H9 (cell line): ENCODE results near the gene AGGF1. TPM values are rescaled to one million over a fixed set of nuclear protein-coding genes. Genes with fewer than 3 reads are reported as not detected.

Source experiments
- DNase-seq: peaks from one replicate; pipeline ENCODE4 v3.0.0-alpha.2; 2017
- H2AFZ ChIP-seq: one replicate; pipeline ENCODE4 v1.6.1; 2013; ENCODE audit warnings: mild to moderate bottlenecking, low read length, control low read depth, moderate library complexity
- H2AK5ac ChIP-seq: 2 replicates; pipeline ENCODE4 v1.6.1; 2013; ENCODE audit warnings: low read length, control low read depth, mixed read lengths; ENCODE audit not compliant: insufficient read length
- H2BK120ac ChIP-seq: one replicate; pipeline ENCODE4 v1.6.1; 2013; ENCODE audit warnings: low read depth, mild to moderate bottlenecking, low read length, control low read depth, inconsistent platforms; ENCODE audit not compliant: poor library complexity, severe bottlenecking
- H2BK12ac ChIP-seq: 2 replicates; pipeline ENCODE4 v1.6.1; 2013; ENCODE audit warnings: low read length, control low read depth, mixed read lengths, low read depth; ENCODE audit not compliant: insufficient read length
- H2BK15ac ChIP-seq: 2 replicates; pipeline ENCODE4 v1.6.1; 2013; ENCODE audit warnings: low read depth, low read length, control low read depth
- H2BK20ac ChIP-seq: one replicate; pipeline ENCODE4 v1.6.1; 2013; ENCODE audit warnings: low read depth, mild to moderate bottlenecking, low read length, control low read depth, inconsistent platforms; ENCODE audit not compliant: poor library complexity, severe bottlenecking
- H2BK5ac ChIP-seq: 2 replicates; pipeline ENCODE4 v1.6.1; 2013; ENCODE audit warnings: low read length, control low read depth, mixed read lengths; ENCODE audit not compliant: insufficient read length
- H3K14ac ChIP-seq: 2 replicates; pipeline ENCODE4 v1.6.1; 2013; ENCODE audit warnings: low read length, control low read depth; ENCODE audit not compliant: insufficient read depth
- H3K18ac ChIP-seq: 2 replicates; pipeline ENCODE4 v1.6.1; 2013; ENCODE audit warnings: low read depth, mild to moderate bottlenecking, mixed read lengths, low read length, control low read depth; ENCODE audit not compliant: insufficient read length
- H3K23ac ChIP-seq: 2 replicates; pipeline ENCODE4 v1.6.1; 2013; ENCODE audit warnings: low read length, control low read depth, mixed read lengths, low read depth; ENCODE audit not compliant: insufficient read length
- H3K23me2 ChIP-seq: 2 replicates; pipeline ENCODE4 v1.6.1; 2013; ENCODE audit warnings: low read depth, mild to moderate bottlenecking, mixed read lengths, low read length, control low read depth; ENCODE audit not compliant: insufficient read length, poor library complexity, severe bottlenecking
- H3K27ac ChIP-seq: 2 replicates; pipeline ENCODE4 v1.5.1; 2013; ENCODE audit warnings: low read length, control low read depth, mixed read lengths, low read depth; ENCODE audit not compliant: insufficient read length
- H3K27me3 ChIP-seq: 2 replicates; pipeline ENCODE4 v1.6.1; 2013; ENCODE audit warnings: low read length, control low read depth, inconsistent platforms; ENCODE audit not compliant: insufficient read depth
- H3K4ac ChIP-seq: 2 replicates; pipeline ENCODE4 v1.6.1; 2013; ENCODE audit warnings: low read depth, mild to moderate bottlenecking, control low read depth, inconsistent platforms, low read length, moderate library complexity
- H3K4me1 ChIP-seq: 2 replicates; pipeline ENCODE4 v1.6.1; 2013; ENCODE audit warnings: low read length, control low read depth, inconsistent platforms; ENCODE audit not compliant: insufficient read depth
- H3K4me2 ChIP-seq: 2 replicates; pipeline ENCODE4 v1.6.1; 2013; ENCODE audit warnings: low read length, control low read depth, mixed read lengths; ENCODE audit not compliant: insufficient read length, insufficient read depth
- H3K56ac ChIP-seq: 2 replicates; pipeline ENCODE4 v1.6.1; 2013; ENCODE audit warnings: low read depth, mild to moderate bottlenecking, mixed read lengths, low read length, control low read depth; ENCODE audit not compliant: insufficient read length
- H3K79me1 ChIP-seq: 2 replicates; pipeline ENCODE4 v1.6.1; 2013; ENCODE audit warnings: low read depth, mild to moderate bottlenecking, moderate library complexity, low read length, control low read depth, inconsistent platforms; ENCODE audit not compliant: insufficient read depth, poor library complexity, severe bottlenecking
- H3K79me2 ChIP-seq: 2 replicates; pipeline ENCODE4 v1.6.1; 2013; ENCODE audit warnings: low read length, control low read depth, inconsistent platforms; ENCODE audit not compliant: insufficient read depth
- H3K9ac ChIP-seq: 2 replicates; pipeline ENCODE4 v1.6.1; 2013; ENCODE audit warnings: low read length, control low read depth, mixed read lengths; ENCODE audit not compliant: insufficient read length; ENCODE audit errors: extremely low read depth
- H3K9me3 ChIP-seq: one replicate; pipeline ENCODE4 v1.6.1; 2013; ENCODE audit warnings: low read depth, low read length, inconsistent platforms; ENCODE audit not compliant: control insufficient read depth
- H3T11ph ChIP-seq: one replicate; pipeline ENCODE4 v1.6.1; 2013; ENCODE audit warnings: mild to moderate bottlenecking, low read length, control low read depth, inconsistent platforms
- H4K20me1 ChIP-seq: one replicate; pipeline ENCODE4 v1.6.1; 2013; ENCODE audit not compliant: control insufficient read depth, insufficient read length, insufficient read depth
- H4K5ac ChIP-seq: 2 replicates; pipeline ENCODE4 v1.6.1; 2013; ENCODE audit warnings: low read depth, mild to moderate bottlenecking, mixed read lengths, low read length, control low read depth; ENCODE audit not compliant: insufficient read length
- H4K8ac ChIP-seq: replicated peaks from 2 replicates; pipeline ENCODE4 v1.6.1; 2013; ENCODE audit warnings: low read length, control low read depth, mixed read lengths, low read depth; ENCODE audit not compliant: insufficient read length
- H4K91ac ChIP-seq: 2 replicates; pipeline ENCODE4 v1.6.1; 2013; ENCODE audit warnings: low read depth, mild to moderate bottlenecking, moderate library complexity, mixed read lengths, low read length, control low read depth; ENCODE audit not compliant: insufficient read length
- H3K27ac Mint-ChIP-seq, 3 experiments: 2 replicates in 2 of 3; 3 replicates in 1 of 3; pipeline ENCODE4 v1.8.0; 2020 to 2021; ENCODE audit warnings: mixed read lengths in 3 of 3, mild to moderate bottlenecking in 1 of 3, moderate library complexity in 1 of 3
- H3K27me3 Mint-ChIP-seq: 2 replicates; pipeline ENCODE4 v1.8.0; 2021; ENCODE audit warnings: low read depth, mild to moderate bottlenecking, moderate library complexity, mixed read lengths
- H3K36me3 Mint-ChIP-seq, 3 experiments: 2 replicates in 2 of 3; 3 replicates in 1 of 3; pipeline ENCODE4 v1.8.0; 2020 to 2021; ENCODE audit warnings: low read depth in 3 of 3, mixed read lengths in 3 of 3; ENCODE audit not compliant: insufficient read depth in 1 of 3
- H3K4me1 Mint-ChIP-seq, 2 experiments: 2 replicates each; pipeline ENCODE4 v1.8.0; 2020; ENCODE audit warnings: mixed read lengths in 2 of 2
- H3K4me3 Mint-ChIP-seq, 2 experiments: 2 replicates in 1 of 2; 3 replicates in 1 of 2; pipeline ENCODE4 v1.8.0; 2020 to 2021; ENCODE audit warnings: mild to moderate bottlenecking in 2 of 2, mixed read lengths in 2 of 2, moderate library complexity in 1 of 2
- H3K9me3 Mint-ChIP-seq, 2 experiments: 2 replicates in 1 of 2; 3 replicates in 1 of 2; pipeline ENCODE4 v1.8.0; 2020; ENCODE audit warnings: mild to moderate bottlenecking in 2 of 2, mixed read lengths in 2 of 2, moderate library complexity in 1 of 2
- WGBS: extraction: QIAGEN DNeasy Blood & Tissue Kit; methylation state at CpG from one replicate; pipeline ENCODE4 v1.1.7; 2013; ENCODE audit warnings: missing lambda C conversion rate, low lambda C conversion rate, mixed read lengths; ENCODE audit not compliant: insufficient read length; ENCODE audit errors: extremely low coverage; 5-methylcytosine and 5-hydroxymethylcytosine counted together
- total RNA-seq: library from RNA; stranded (reverse); gene quantifications from 2 replicates; pipeline ENCODE4 v1.2.1, GENCODE V29; 2021
- TF ChIP-seq, protein P1 (sequence below): fragments of 200-600 bp; sonication (generic); conservative IDR thresholded peaks from 3 replicates; pipeline ENCODE4 v1.8.0; 2021; ENCODE audit warnings: antibody characterized with exemption, mild to moderate bottlenecking

Gene AGGF1
- total RNA-seq, 1 experiment from 2014 or later = 13.6 TPM

DNA sequence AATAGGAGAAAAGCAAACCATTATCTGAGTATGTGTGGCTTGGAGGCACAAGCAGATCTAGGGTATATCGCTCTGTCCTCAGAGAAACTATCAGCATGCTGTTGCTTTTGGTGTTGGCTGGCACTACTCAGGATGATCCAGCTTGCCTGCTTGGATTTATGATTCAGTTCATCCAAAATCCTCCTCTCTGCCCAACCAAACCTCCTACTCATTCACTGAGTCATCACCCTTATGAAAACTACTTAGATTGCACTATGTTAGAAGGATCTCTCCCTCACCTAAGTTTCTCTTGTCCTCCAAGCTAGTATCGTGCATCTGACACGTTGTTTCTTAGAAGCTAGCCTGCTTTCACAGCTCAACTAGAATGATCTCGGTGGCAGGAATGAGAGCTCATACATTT is 71.1 kb downstream of the AGGF1 start:
- Histone ChIP-seq H4K91ac (no peak overlapping the region), H2BK12ac (no peak overlapping the region), H2AFZ (no peak overlapping the region), H4K5ac (no peak overlapping the region), H3K23ac (no peak overlapping the region), H3K56ac (no peak overlapping the region), H3K23me2 (no peaks in the 10 kb centered on the region), H3K4me1 (no peaks in the 10 kb centered on the region), H3K79me2 (0 out of 2 replicates have a peak, but pooled peaks cover 2% of the 10 kb centered on the region), H2BK20ac (no peak overlapping the region), H4K20me1 (no peaks in the 10 kb centered on the region), H3K27ac (no peak overlapping the region), H2AK5ac (no peak overlapping the region), H3K9me3 (no peaks in the 10 kb centered on the region), H3K27me3 (no peaks in the 10 kb centered on the region), H3K14ac (no peak overlapping the region), H3K18ac (no peak overlapping the region), H3K4ac (no peak overlapping the region), H3K79me1 (no peaks in the 10 kb centered on the region), H2BK5ac (no peak overlapping the region), H4K8ac (no peak overlapping the region), H3K9ac (no peak overlapping the region), H2BK15ac (no peak overlapping the region), H2BK120ac (no peak overlapping the region), H3K4me2 (no peak overlapping the region), H3T11ph (no peak overlapping the region)
- TF ChIP-seq, protein P1, sequence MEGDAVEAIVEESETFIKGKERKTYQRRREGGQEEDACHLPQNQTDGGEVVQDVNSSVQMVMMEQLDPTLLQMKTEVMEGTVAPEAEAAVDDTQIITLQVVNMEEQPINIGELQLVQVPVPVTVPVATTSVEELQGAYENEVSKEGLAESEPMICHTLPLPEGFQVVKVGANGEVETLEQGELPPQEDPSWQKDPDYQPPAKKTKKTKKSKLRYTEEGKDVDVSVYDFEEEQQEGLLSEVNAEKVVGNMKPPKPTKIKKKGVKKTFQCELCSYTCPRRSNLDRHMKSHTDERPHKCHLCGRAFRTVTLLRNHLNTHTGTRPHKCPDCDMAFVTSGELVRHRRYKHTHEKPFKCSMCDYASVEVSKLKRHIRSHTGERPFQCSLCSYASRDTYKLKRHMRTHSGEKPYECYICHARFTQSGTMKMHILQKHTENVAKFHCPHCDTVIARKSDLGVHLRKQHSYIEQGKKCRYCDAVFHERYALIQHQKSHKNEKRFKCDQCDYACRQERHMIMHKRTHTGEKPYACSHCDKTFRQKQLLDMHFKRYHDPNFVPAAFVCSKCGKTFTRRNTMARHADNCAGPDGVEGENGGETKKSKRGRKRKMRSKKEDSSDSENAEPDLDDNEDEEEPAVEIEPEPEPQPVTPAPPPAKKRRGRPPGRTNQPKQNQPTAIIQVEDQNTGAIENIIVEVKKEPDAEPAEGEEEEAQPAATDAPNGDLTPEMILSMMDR = no peak
- Mint-ChIP-seq H3K9me3 (no peaks in the 10 kb centered on the region), H3K27me3 (no peaks in the 10 kb centered on the region), H3K4me3 (no peak overlapping the region), H3K36me3 (peaks cover 1 to 10% (median 3%) of the 10 kb centered on the region in 3 experiments; a peak in 4 of 7 replicates), H3K4me1 (no peaks in the 10 kb centered on the region), H3K27ac (no peak overlapping the region)
- WGBS = no CpG with 5 or more reads among the region's 4 CpGs
- no peak for DNase-seq
